ENCODE measurements around the gene MARCO.

The MARCO gene

DNA sequence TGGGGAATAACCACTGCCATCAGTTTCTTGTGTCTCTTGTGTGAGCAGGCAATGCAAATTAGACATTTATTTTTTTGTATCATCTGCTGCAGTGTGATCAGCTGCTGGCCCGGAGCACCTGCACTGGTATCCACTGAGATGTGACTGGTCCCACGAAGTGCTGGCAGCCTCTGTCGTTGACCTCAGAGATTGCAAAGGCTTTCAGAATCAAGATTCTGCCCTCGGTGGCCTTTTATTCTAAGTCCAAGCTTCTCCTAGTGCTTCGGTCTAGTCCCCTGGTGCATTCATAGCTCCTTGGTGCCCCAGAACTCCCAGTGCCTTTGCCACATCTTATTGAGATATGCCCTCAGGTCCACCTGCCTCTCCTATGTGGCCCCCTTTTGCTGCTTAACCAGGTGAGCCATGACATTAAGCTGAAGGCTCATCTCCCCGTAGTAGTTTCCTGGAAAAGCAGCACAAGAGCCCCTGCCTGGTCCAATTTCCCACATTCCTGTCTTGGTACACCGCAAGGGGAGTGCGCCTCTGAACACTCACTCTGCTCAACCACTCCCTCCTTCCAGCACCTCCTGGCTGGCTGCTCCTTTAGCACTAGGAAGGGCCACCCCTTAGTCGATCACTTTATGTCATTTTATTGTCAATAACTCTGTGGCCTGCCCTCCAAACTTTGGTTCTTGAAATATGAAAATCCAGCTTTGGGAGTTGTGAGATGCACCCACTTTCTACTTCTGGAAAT, 27.1 kb upstream of the MARCO start:
- Mint-ChIP-seq H3K4me3 (no peak overlapping the region), H3K9me3 (no peaks in the 10 kb centered on the region), H3K27me3 (no peaks in the 10 kb centered on the region), H3K36me3 (no peaks in the 10 kb centered on the region), H3K4me1 (no peaks in the 10 kb centered on the region), H3K27ac (no peak overlapping the region)
- no peak for DNase-seq
- CTCF ChIA-PET, result interaction anchor here (0.8 kb wide), 1 partner anchor 562 kb away, joined by 3 read pairs; no protein-coding TSS in a partner anchor

- CTCF ChIA-PET, result interaction anchor here (1.5 kb wide), 1 partner anchor 36 kb away, joined by 3 read pairs; no protein-coding TSS in a partner anchor
- no peak for DNase-seq
- Mint-ChIP-seq H3K27me3 (no peaks in the 10 kb centered on the region), H3K4me1 (no peaks in the 10 kb centered on the region), H3K27ac (no peak overlapping the region), H3K36me3 (no peaks in the 10 kb centered on the region), H3K4me3 (no peak overlapping the region), H3K9me3 (no peaks in the 10 kb centered on the region)
Observed at GRCh38 chr2:118918017-118918416, 24.0 kb upstream of the MARCO start.

- H3K27ac Mint-ChIP-seq, result no peak overlapping the region
- no peak for DNase-seq
- H3K4me3 Mint-ChIP-seq, result no peak overlapping the region
- H3K4me1 Mint-ChIP-seq, result no peaks in the 10 kb centered on the region
- H3K27me3 Mint-ChIP-seq, result no peaks in the 10 kb centered on the region
- CTCF ChIA-PET, result no interaction called here
- no peaks in the 10 kb centered on the region for H3K36me3 Mint-ChIP-seq
- no peaks in the 10 kb centered on the region for H3K9me3 Mint-ChIP-seq
Observed at GRCh38 chr2:118921646-118922045, 20.3 kb upstream of the MARCO start.

- no peaks in the 10 kb centered on the region for H3K27me3 Mint-ChIP-seq
- H3K27ac Mint-ChIP-seq, result no peak overlapping the region
- no peak overlapping the region for H3K4me3 Mint-ChIP-seq
- CTCF ChIA-PET, result no interaction called here
- no peaks in the 10 kb centered on the region for H3K9me3 Mint-ChIP-seq
- no peaks in the 10 kb centered on the region for H3K4me1 Mint-ChIP-seq
- no peak for DNase-seq
- H3K36me3 Mint-ChIP-seq, result no peaks in the 10 kb centered on the region
Observed at GRCh38 chr2:118922254-118922653, 19.7 kb upstream of the MARCO start.

- CTCF ChIA-PET, result no interaction called here
- no peaks in the 10 kb centered on the region for H3K9me3 Mint-ChIP-seq
- H3K27ac Mint-ChIP-seq, result no peak overlapping the region
- H3K36me3 Mint-ChIP-seq, result no peaks in the 10 kb centered on the region
- H3K4me3 Mint-ChIP-seq, result no peak overlapping the region
- no peaks in the 10 kb centered on the region for H3K27me3 Mint-ChIP-seq
- H3K4me1 Mint-ChIP-seq, result no peaks in the 10 kb centered on the region
- DNase-seq, result no peak
Observed at GRCh38 chr2:118923371-118923770, 18.6 kb upstream of the MARCO start.

DNA sequence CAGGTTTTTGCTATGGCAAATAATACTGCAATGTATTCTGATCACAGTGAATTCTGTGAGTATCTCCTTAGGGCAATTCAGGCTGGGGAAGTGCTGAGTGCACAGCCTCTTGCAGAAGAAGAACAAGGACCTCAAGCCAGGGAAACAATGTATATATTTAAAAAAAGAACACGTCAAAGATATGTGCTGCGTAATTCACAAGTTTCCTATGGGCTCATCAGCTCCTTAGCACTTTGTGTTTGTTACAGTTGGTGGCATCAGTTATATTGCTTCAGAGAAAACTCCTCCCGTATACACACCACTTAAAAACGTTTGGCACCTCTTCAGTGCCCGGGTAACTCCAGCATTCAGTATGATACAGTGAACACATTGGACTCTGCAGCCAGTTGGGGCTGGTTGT, 16.5 kb upstream of the MARCO start:
- Mint-ChIP-seq H3K27me3 (no peaks in the 10 kb centered on the region), H3K9me3 (peaks cover 1% of the 10 kb centered on the region), H3K27ac (no peak overlapping the region), H3K4me3 (no peak overlapping the region), H3K36me3 (no peaks in the 10 kb centered on the region), H3K4me1 (no peaks in the 10 kb centered on the region)
- CTCF ChIA-PET, result interaction anchor here (0.5 to 1.6 kb wide), 2 partner anchors 44 to 483 kb away, joined by 3 read pairs; no protein-coding TSS in a partner anchor
- no peak for DNase-seq

GRCh38 chr2:118925981-118926380, 16.0 kb upstream of the MARCO start:
- DNase-seq, result no peak

GRCh38 chr2:118929059-118929458, 12.9 kb upstream of the MARCO start:
- Mint-ChIP-seq H3K4me1 (no peaks in the 10 kb centered on the region), H3K27ac (no peak overlapping the region), H3K36me3 (no peaks in the 10 kb centered on the region), H3K9me3 (peaks cover 10% of the 10 kb centered on the region), H3K27me3 (no peaks in the 10 kb centered on the region), H3K4me3 (no peak overlapping the region)
- no peak for DNase-seq
- CTCF ChIA-PET, result no interaction called here

More at GRCh38 chr2:118925981-118926380, 16.0 kb upstream of the MARCO start:
- Mint-ChIP-seq H3K36me3 (no peaks in the 10 kb centered on the region), H3K27me3 (no peaks in the 10 kb centered on the region), H3K4me1 (no peaks in the 10 kb centered on the region), H3K27ac (no peak overlapping the region), H3K9me3 (peaks cover 1% of the 10 kb centered on the region), H3K4me3 (no peak overlapping the region)
- CTCF ChIA-PET, result no interaction called here

DNA sequence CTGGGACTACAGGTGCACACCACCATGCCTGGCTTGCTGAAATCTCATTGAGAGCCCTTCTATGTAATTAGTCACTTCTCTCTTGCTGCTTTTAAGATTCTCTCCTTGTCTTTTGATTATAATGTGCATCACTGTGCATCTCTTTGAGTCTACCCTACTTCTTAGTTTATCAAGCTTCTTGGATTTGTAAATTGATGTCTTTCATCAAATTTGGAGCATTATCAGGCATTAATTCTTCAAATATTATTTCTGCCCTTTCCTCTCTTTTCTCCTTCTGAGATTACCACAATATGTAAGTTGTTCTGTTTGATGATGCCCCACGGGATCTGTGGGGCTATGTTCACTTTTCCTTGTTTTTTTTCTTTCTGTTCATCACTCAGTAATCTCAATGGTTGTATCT, 9.0 kb upstream of the MARCO start:
- CTCF ChIA-PET, result no interaction called here

GRCh38 chr2:118936306-118936705, 5.7 kb upstream of the MARCO start:
- peaks cover 9% of the 10 kb centered on the region for H3K9me3 Mint-ChIP-seq
- no peak for DNase-seq
- H3K36me3 Mint-ChIP-seq, result no peaks in the 10 kb centered on the region
- no peak overlapping the region for H3K27ac Mint-ChIP-seq
- CTCF ChIA-PET, result no interaction called here
- no peaks in the 10 kb centered on the region for H3K4me1 Mint-ChIP-seq
- no peak overlapping the region for H3K4me3 Mint-ChIP-seq
- no peaks in the 10 kb centered on the region for H3K27me3 Mint-ChIP-seq

More for the DNA sequence above, 9.0 kb upstream of the MARCO start:
- Mint-ChIP-seq H3K27ac (no peak overlapping the region), H3K4me3 (no peak overlapping the region), H3K4me1 (no peaks in the 10 kb centered on the region), H3K9me3 (peaks cover 10% of the 10 kb centered on the region), H3K36me3 (no peaks in the 10 kb centered on the region), H3K27me3 (no peaks in the 10 kb centered on the region)
- DNase-seq, result no peak

GRCh38 chr2:118936936-118937335, 5.1 kb upstream of the MARCO start:
- no peak overlapping the region for H3K4me3 Mint-ChIP-seq
- no peaks in the 10 kb centered on the region for H3K4me1 Mint-ChIP-seq
- no peak overlapping the region for H3K27ac Mint-ChIP-seq
- peaks cover 9% of the 10 kb centered on the region for H3K9me3 Mint-ChIP-seq
- CTCF ChIA-PET, result no interaction called here
- no peaks in the 10 kb centered on the region for H3K36me3 Mint-ChIP-seq
- DNase-seq, result no peak
- no peaks in the 10 kb centered on the region for H3K27me3 Mint-ChIP-seq

GRCh38 chr2:118937817-118938216, 4.2 kb upstream of the MARCO start:
- no peaks in the 10 kb centered on the region for H3K36me3 Mint-ChIP-seq
- peaks cover 9% of the 10 kb centered on the region for H3K9me3 Mint-ChIP-seq
- no peak overlapping the region for H3K27ac Mint-ChIP-seq
- DNase-seq, result no peak
- no peaks in the 10 kb centered on the region for H3K4me1 Mint-ChIP-seq
- CTCF ChIA-PET, result no interaction called here
- no peak overlapping the region for H3K4me3 Mint-ChIP-seq
- no peaks in the 10 kb centered on the region for H3K27me3 Mint-ChIP-seq

DNA sequence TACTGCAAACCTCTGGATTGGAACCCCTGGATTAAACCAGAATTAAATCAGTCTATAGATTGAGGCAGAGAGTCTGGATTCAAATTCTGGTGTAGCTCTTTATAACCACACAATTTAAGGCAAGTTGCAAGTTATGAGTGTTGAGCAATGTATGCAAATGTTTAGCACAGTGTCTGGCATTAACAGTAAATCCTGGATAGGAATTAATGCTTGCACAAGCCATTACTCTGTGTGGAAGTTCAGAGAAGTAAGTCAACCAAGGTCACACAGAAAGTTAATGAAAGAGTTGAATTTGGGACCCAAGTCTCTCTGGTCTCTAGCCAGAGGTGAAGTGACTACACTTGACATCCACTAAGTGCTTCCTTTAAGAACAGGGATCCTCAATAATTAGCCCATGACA, 2.0 kb upstream of the MARCO start:
- Mint-ChIP-seq H3K27me3 (no peaks in the 10 kb centered on the region), H3K27ac (no peak overlapping the region), H3K36me3 (no peaks in the 10 kb centered on the region), H3K9me3 (no peaks in the 10 kb centered on the region), H3K4me3 (no peak overlapping the region), H3K4me1 (no peaks in the 10 kb centered on the region)
- DNase-seq, result no peak
- CTCF ChIA-PET, result no interaction called here

- Mint-ChIP-seq H3K27ac (no peak overlapping the region), H3K27me3 (no peaks in the 10 kb centered on the region), H3K36me3 (no peaks in the 10 kb centered on the region), H3K9me3 (no peaks in the 10 kb centered on the region), H3K4me1 (no peaks in the 10 kb centered on the region), H3K4me3 (no peak overlapping the region)
- DNase-seq, result no peak
- CTCF ChIA-PET, result no interaction called here
Observed at GRCh38 chr2:118940486-118941120, 1.4 kb upstream of the MARCO start.

DNA sequence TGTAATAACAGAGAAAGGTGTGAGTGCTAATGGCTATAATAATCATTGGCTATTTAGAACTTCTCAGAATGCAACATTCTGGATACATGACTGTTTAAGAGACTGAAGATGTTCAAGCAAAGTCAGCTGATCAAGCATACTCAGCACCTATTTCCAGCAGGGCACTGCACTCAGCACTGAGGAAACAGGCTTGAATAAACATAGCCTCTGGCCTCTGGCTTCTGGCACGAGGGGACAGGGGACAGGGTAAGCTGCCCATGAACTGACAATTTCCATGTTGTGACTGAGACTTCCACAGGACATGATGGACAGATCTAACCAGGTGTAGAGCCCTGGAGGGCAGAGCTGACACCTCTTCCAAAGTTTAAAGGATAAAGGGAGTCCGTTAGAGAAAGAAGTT, 1.3 kb downstream of the MARCO start:
- Mint-ChIP-seq H3K27ac (no peak overlapping the region), H3K4me1 (no peaks in the 10 kb centered on the region), H3K9me3 (no peaks in the 10 kb centered on the region), H3K4me3 (no peak overlapping the region), H3K36me3 (no peaks in the 10 kb centered on the region), H3K27me3 (no peaks in the 10 kb centered on the region)
- CTCF ChIA-PET, result no interaction called here
- no peak for DNase-seq

All from activated naive CD4-positive, alpha-beta T cell treated with anti-CD3 and anti-CD28 coated beads, Interleukin-2, amount 10 ng/mL, durations not matched to agents 7 days and 5 days (primary cell).